Stomach (tissue), 9 donors: ENCODE measurements around the gene DDHD1. TPM values are rescaled to one million over a fixed set of nuclear protein-coding genes. Genes with fewer than 3 reads are reported as not detected.

Experiments used
- DNase-seq, 2 donors: peaks; one replicate each; pipeline versions ENCODE4 v3.0.0 to v3.0.0-alpha.2; 2013 to 2019
- H3K27ac ChIP-seq, 5 donors: fragments of 200-600 bp in 4 of 5; sonication (generic) in 4 of 5; one replicate each; pipeline ENCODE4 v1.5.1; 2013 to 2019; ENCODE audit warnings: mild to moderate bottlenecking in 1 of 5, moderate library complexity in 1 of 5
- H3K27me3 ChIP-seq, 3 donors: fragments of 200-600 bp; sonication (generic); one replicate each; pipeline ENCODE4 v1.5.1; 2017 to 2019; ENCODE audit warnings: mixed run types in 1 of 3
- H3K36me3 ChIP-seq, 4 donors: fragments of 200-600 bp; sonication (generic); 1 replicate in 3 of 4; 2 replicates in 1 of 4; pipeline ENCODE4 v1.5.1; 2016 to 2019
- H3K4me1 ChIP-seq, 4 donors: fragments of 200-600 bp; sonication (generic); one replicate each; pipeline ENCODE4 v1.5.1; 2016 to 2019
- H3K4me3 ChIP-seq, 4 donors: fragments of 200-600 bp; sonication (generic) in 3 of 4; one replicate each; pipeline ENCODE4 v1.5.1; 2016 to 2019; ENCODE audit warnings: mild to moderate bottlenecking in 1 of 4
- H3K9me3 ChIP-seq, 4 donors: fragments of 200-600 bp; sonication (generic); one replicate each; pipeline ENCODE4 v1.5.1; 2016 to 2019
- CTCF ChIP-seq, 7 experiments: fragments of 450-650 bp in 4 of 7; fragments of 200-600 bp in 3 of 7; sonication (generic) in 3 of 7; IDR thresholded peaks; one replicate each; pipeline ENCODE4 v1.5.1; 2016 to 2019; ENCODE audit warnings: antibody characterized with exemption in 7 of 7, control low read depth in 2 of 7, mild to moderate bottlenecking in 1 of 7
- EP300 ChIP-seq: sonication (generic); formaldehyde crosslinking; IDR thresholded peaks from one replicate; pipeline ENCODE4 v1.6.1; 2017; ENCODE audit warnings: antibody characterized with exemption
- POLR2A ChIP-seq, 4 donors: fragments of 450-650 bp; IDR thresholded peaks; one replicate each; pipeline ENCODE4 v1.6.1; 2016; ENCODE audit warnings: antibody characterized with exemption in 4 of 4, control low read depth in 2 of 4, mild to moderate bottlenecking in 1 of 4, moderate library complexity in 1 of 4
- POLR2AphosphoS5 ChIP-seq, 3 donors: sonication (generic); formaldehyde crosslinking; IDR thresholded peaks; one replicate each; pipeline ENCODE4 v1.6.1; 2016; ENCODE audit warnings: antibody characterized with exemption in 3 of 3
- whole genome bisulfite sequencing, 5 donors: extraction: QIAGEN DNeasy Blood & Tissue Kit in 3 of 5; methylation state at CpG; one replicate each; pipeline versions ENCODE4 v1.1.5 to v1.1.7; 2013 to 2018; 5-methylcytosine and 5-hydroxymethylcytosine counted together
- intact Hi-C: fragments of 100-400 bp; cut with DNase I; formaldehyde crosslinking; loops from one replicate; pipeline ENCODE4 v1.15.1; 2023; ENCODE audit warnings: low total_unique reads
- polyA plus RNA-seq, 3 donors: library from polyadenylated mRNA; stranded (reverse); fragments of 200-250 nt; gene quantifications; one replicate each; pipeline ENCODE4 v1.2.3, GENCODE V29; 2013
- total RNA-seq, 5 donors: library from RNA; depleted of rRNA; stranded (reverse); fragments of >200 nt; gene quantifications; one replicate each; pipeline versions ENCODE4 v1.1.0 to v1.2.3, GENCODE V29; 2014 to 2016
- donor health status: healthy with polysubstance abuse.
- donor health status: Bipolar disorder and iron deficiency.
- donor health status: healthy.

Gene DDHD1
- total and polyA plus RNA-seq, 8 donors = 2.1 to 50.7 (median 11.0) TPM

GRCh38 chr14:53108292-53109104, 44.6 kb downstream of the DDHD1 start:
- Histone ChIP-seq H3K36me3 (no peaks in the 10 kb centered on the region), H3K27ac (peak overlapping the region in 3 of 5 donors; percentile 1 to 72 (median 53)), H3K4me3 (peak overlapping the region; percentile 0 to 25 (median 9)), H3K9me3 (peaks cover 0 to 15% (median 11%) of the 10 kb centered on the region in 4 donors), H3K4me1 (no peaks in the 10 kb centered on the region), H3K27me3 (no peaks in the 10 kb centered on the region)
- no peak for TF ChIP-seq POLR2AphosphoS5 (IDR thresholded peaks at IDR 0.05)
- TF ChIP-seq POLR2A (IDR thresholded peaks at IDR 0.05) = no peak
- no peak for TF ChIP-seq CTCF (IDR thresholded peaks at IDR 0.05)
- TF ChIP-seq EP300 = no peak
- 75 to 88% (median 87%) methylated on average over 10 of the region's 10 CpGs for WGBS, 5 donors
- intact Hi-C loops = no loop called here
- no peak for DNase-seq

GRCh38 chr14:53106768-53107167, 46.4 kb downstream of the DDHD1 start:
- intact Hi-C loops = no loop called here
- Histone ChIP-seq H3K9me3 (peaks cover 0 to 15% (median 11%) of the 10 kb centered on the region in 4 donors), H3K4me3 (no peak overlapping the region), H3K36me3 (no peaks in the 10 kb centered on the region), H3K27ac (no peak overlapping the region), H3K4me1 (no peaks in the 10 kb centered on the region), H3K27me3 (no peaks in the 10 kb centered on the region)
- TF ChIP-seq POLR2AphosphoS5 (IDR thresholded peaks at IDR 0.05) = no peak
- TF ChIP-seq CTCF (IDR thresholded peaks at IDR 0.05) = no peak
- no peak for TF ChIP-seq EP300
- TF ChIP-seq POLR2A (IDR thresholded peaks at IDR 0.05) = no peak
- DNase-seq = no peak
- WGBS, 5 donors = 84 to 100% (median 100%) methylated on average over 1 of the region's 1 CpG

GRCh38 chr14:53103636-53104340, 49.3 kb downstream of the DDHD1 start:
- intact Hi-C loops = no loop called here
- WGBS, 5 donors = 71 to 87% (median 84%) methylated on average over 5 of the region's 5 CpGs
- Histone ChIP-seq H3K36me3 (no peaks in the 10 kb centered on the region), H3K27me3 (no peaks in the 10 kb centered on the region), H3K4me1 (no peaks in the 10 kb centered on the region), H3K27ac (no peak overlapping the region), H3K9me3 (peaks cover 0 to 15% (median 11%) of the 10 kb centered on the region in 4 donors), H3K4me3 (no peak overlapping the region)
- TF ChIP-seq CTCF (IDR thresholded peaks at IDR 0.05) (no peak), EP300 (no peak), POLR2A (IDR thresholded peaks at IDR 0.05) (no peak), POLR2AphosphoS5 (IDR thresholded peaks at IDR 0.05) (no peak)
- DNase-seq = no peak

GRCh38 chr14:53093206-53093605, 59.9 kb downstream of the DDHD1 start:
- H3K9me3 ChIP-seq = no peaks in the 10 kb centered on the region
- no peaks in the 10 kb centered on the region for H3K4me1 ChIP-seq
- H3K27me3 ChIP-seq = no peaks in the 10 kb centered on the region
- DNase-seq = no peak
- H3K4me3 ChIP-seq = no peak overlapping the region
- WGBS, 5 donors = 33 to 71% (median 41%) methylated on average over 1 of the region's 1 CpG
- no peak overlapping the region for H3K27ac ChIP-seq
- TF ChIP-seq POLR2A (IDR thresholded peaks at IDR 0.05) = no peak
- no peak for TF ChIP-seq POLR2AphosphoS5 (IDR thresholded peaks at IDR 0.05)
- TF ChIP-seq CTCF (IDR thresholded peaks at IDR 0.05) = no peak
- no peak for TF ChIP-seq EP300
- intact Hi-C loops = no loop called here
- H3K36me3 ChIP-seq = peaks cover 0 to 14% (median 0%) of the 10 kb centered on the region in 4 donors
